HepG2 (cell line): ENCODE data around the gene SRP14. TPM values are rescaled to one million over a fixed set of nuclear protein-coding genes. Genes with fewer than 3 reads are reported as not detected.

Experiments
- FOXK1 ChIP-seq: sonication (generic); formaldehyde crosslinking; IDR thresholded peaks from 2 replicates; pipeline ENCODE4 v1.4.0; 2020; ENCODE audit warnings: low read depth, missing genetic modification reagents, borderline replicate concordance
- ISX ChIP-seq: sonication (generic); formaldehyde crosslinking; conservative IDR thresholded peaks from 2 replicates; pipeline ENCODE4 v1.5.0; 2020; ENCODE audit warnings: missing genetic modification reagents
- JUNB ChIP-seq: sonication (generic); formaldehyde crosslinking; IDR thresholded peaks from 2 replicates; pipeline ENCODE4 v1.8.0; 2022; ENCODE audit warnings: missing genetic modification reagents, mild to moderate bottlenecking, borderline replicate concordance
- JUND ChIP-seq: sonication (generic); formaldehyde crosslinking; IDR thresholded peaks from 2 replicates; pipeline ENCODE4 v1.8.0; 2022; ENCODE audit warnings: mild to moderate bottlenecking, missing genetic modification reagents
- MED13 ChIP-seq: sonication (generic); formaldehyde crosslinking; IDR thresholded peaks from 2 replicates; pipeline ENCODE4 v1.5.0; 2020; ENCODE audit warnings: missing genetic modification reagents
- NFATC3 ChIP-seq: sonication (generic); formaldehyde crosslinking; IDR thresholded peaks from 2 replicates; pipeline ENCODE4 v1.5.1; 2020; ENCODE audit warnings: mild to moderate bottlenecking, missing genetic modification reagents
- NFKBIZ ChIP-seq: IDR thresholded peaks from 2 replicates; pipeline ENCODE4 v1.6.1; 2018; ENCODE audit warnings: missing genetic modification reagents, missing compliant biosample characterization
- NPAS2 ChIP-seq: sonication (generic); formaldehyde crosslinking; IDR thresholded peaks from 2 replicates; pipeline ENCODE4 v1.8.0; 2022; ENCODE audit warnings: mild to moderate bottlenecking, missing genetic modification reagents, borderline replicate concordance
- SAFB2 ChIP-seq: sonication (generic); formaldehyde crosslinking; IDR thresholded peaks from 2 replicates; pipeline ENCODE4 v1.5.1; 2020; ENCODE audit warnings: missing genetic modification reagents, low read depth, mild to moderate bottlenecking, borderline replicate concordance
- THAP11 ChIP-seq: IDR thresholded peaks from 2 replicates; pipeline ENCODE4 v1.6.1; 2016; ENCODE audit warnings: missing biosample characterization, missing genetic modification reagents
- THYN1 ChIP-seq: sonication (generic); formaldehyde crosslinking; IDR thresholded peaks from 2 replicates; pipeline ENCODE4 v1.8.1; 2023; ENCODE audit warnings: low read depth, mild to moderate bottlenecking, moderate library complexity, missing genetic modification reagents, borderline replicate concordance
- YEATS4 ChIP-seq: sonication (generic); formaldehyde crosslinking; IDR thresholded peaks from 2 replicates; pipeline ENCODE4 v1.4.0; 2020; ENCODE audit warnings: missing genetic modification reagents, borderline replicate concordance
- ZC3H4 ChIP-seq: sonication (generic); formaldehyde crosslinking; IDR thresholded peaks from 2 replicates; pipeline ENCODE4 v1.4.0; 2020; ENCODE audit warnings: missing genetic modification reagents, borderline replicate concordance
- ZNF331 ChIP-seq: sonication (generic); formaldehyde crosslinking; IDR thresholded peaks from 2 replicates; pipeline ENCODE4 v1.4.0; 2020; ENCODE audit warnings: missing genetic modification reagents
- ZNF605 ChIP-seq: sonication (generic); formaldehyde crosslinking; IDR thresholded peaks from 2 replicates; pipeline ENCODE4 v1.8.0; 2022; ENCODE audit warnings: mild to moderate bottlenecking, missing genetic modification reagents
- ZNF839 ChIP-seq: sonication (generic); formaldehyde crosslinking; IDR thresholded peaks from 2 replicates; pipeline ENCODE4 v1.4.0; 2020; ENCODE audit warnings: missing genetic modification reagents, mild to moderate bottlenecking, borderline replicate concordance
- ZSCAN12 ChIP-seq: sonication (generic); formaldehyde crosslinking; IDR thresholded peaks from 2 replicates; pipeline ENCODE4 v1.9.0; 2021; ENCODE audit warnings: mild to moderate bottlenecking, missing genetic modification reagents
- polyA plus RNA-seq, 8 experiments: library from polyadenylated mRNA; depleted of rRNA in 3 of 8; stranded (reverse) in 7 of 8; unstranded in 1 of 8; fragments of >200 nt; fragmentation: Illumina TruSeq in 4 of 8; extraction: Trizol in 4 of 8; gene quantifications; 2 replicates each; pipeline versions ENCODE4 v1.2.1 to v1.2.3, GENCODE V29; 2011 to 2016; ENCODE audit warnings: low read depth in 4 of 8, missing spikeins in 1 of 8, mixed read lengths in 1 of 8; ENCODE audit not compliant: insufficient read depth in 1 of 8
- total RNA-seq, 5 experiments: library from RNA; depleted of rRNA; stranded (reverse); fragments of >200 nt; fragmentation: Illumina TruSeq; extraction: Trizol; gene quantifications; 2 replicates each; pipeline ENCODE4 v1.2.3, GENCODE V29; 2016; ENCODE audit warnings: low read depth in 1 of 5
- TF ChIP-seq, protein P1 (sequence below): sonication (generic); formaldehyde crosslinking; conservative IDR thresholded peaks from 2 replicates; pipeline ENCODE4 v1.8.1; 2023; ENCODE audit warnings: missing genetic modification reagents
- TF ChIP-seq, protein P2 (sequence below): sonication (generic); formaldehyde crosslinking; IDR thresholded peaks from 2 replicates; pipeline ENCODE4 v1.5.0; 2020; ENCODE audit warnings: mild to moderate bottlenecking, missing genetic modification reagents
- TF ChIP-seq, protein P3 (sequence below): sonication (generic); formaldehyde crosslinking; IDR thresholded peaks from 2 replicates; pipeline ENCODE4 v1.5.1; 2020; ENCODE audit warnings: mild to moderate bottlenecking, missing genetic modification reagents, moderate library complexity
- TF ChIP-seq, protein P4 (sequence below): sonication (generic); formaldehyde crosslinking; IDR thresholded peaks from 2 replicates; pipeline ENCODE4 v1.4.0; 2020; ENCODE audit warnings: missing genetic modification reagents
- TF ChIP-seq, protein P5 (sequence below): sonication (generic); formaldehyde crosslinking; IDR thresholded peaks from 2 replicates; pipeline ENCODE4 v1.4.0; 2020; ENCODE audit warnings: missing genetic modification reagents

Gene SRP14
- total and polyA plus RNA-seq, 2 of the 13 experiments (the other 11 are each of a cell fraction or from before 2014, with no cell fraction given): 208 to 356 TPM

DNA sequence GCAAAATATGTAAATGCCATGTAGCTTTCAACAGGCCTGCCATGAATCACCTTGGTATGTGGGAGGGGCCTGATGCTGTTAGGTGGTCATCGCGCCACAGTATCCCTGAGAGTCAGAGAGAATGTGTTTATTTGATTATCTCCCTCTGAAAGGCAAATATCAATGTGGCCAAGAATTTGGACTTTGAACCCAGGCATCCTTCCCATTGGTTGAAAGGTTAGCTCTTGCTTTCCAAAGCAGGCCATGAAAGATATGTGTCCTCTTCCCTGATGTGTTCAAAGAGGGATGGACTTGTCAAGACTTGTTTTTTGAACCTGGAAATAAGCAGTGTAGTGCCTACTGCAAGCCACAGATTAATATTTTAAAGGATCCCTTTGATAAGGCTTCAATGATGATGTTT, 36.7 kb downstream of the SRP14 start (continued):
- TF ChIP-seq ZNF839 (CRISPR knock-in tag) (no peak), ZSCAN12 (CRISPR knock-in tag) (no peak), ZNF605 (CRISPR knock-in tag) (no peak), ZC3H4 (CRISPR knock-in tag) (no peak), FOXK1 (peak; percentile 85), JUND (CRISPR knock-in tag) (0 out of 2 replicates have a peak, but pooled peaks have one; percentile 28), NPAS2 (CRISPR knock-in tag) (no peak), SAFB2 (no peak), JUNB (CRISPR knock-in tag) (no peak), ISX (CRISPR knock-in tag) (no peak), NFKBIZ (CRISPR knock-in tag) (0 out of 2 replicates have a peak, but pooled peaks have one; percentile 73), YEATS4 (CRISPR knock-in tag) (peak; percentile 75; the same call in 1 of the 2 replicates), THAP11 (CRISPR knock-in tag) (peak; percentile 67), MED13 (CRISPR knock-in tag) (no peak), ZNF331 (CRISPR knock-in tag) (peak; percentile 86), THYN1 (CRISPR knock-in tag) (no peak), NFATC3 (CRISPR knock-in tag) (no peak)
- TF ChIP-seq, protein P1, sequence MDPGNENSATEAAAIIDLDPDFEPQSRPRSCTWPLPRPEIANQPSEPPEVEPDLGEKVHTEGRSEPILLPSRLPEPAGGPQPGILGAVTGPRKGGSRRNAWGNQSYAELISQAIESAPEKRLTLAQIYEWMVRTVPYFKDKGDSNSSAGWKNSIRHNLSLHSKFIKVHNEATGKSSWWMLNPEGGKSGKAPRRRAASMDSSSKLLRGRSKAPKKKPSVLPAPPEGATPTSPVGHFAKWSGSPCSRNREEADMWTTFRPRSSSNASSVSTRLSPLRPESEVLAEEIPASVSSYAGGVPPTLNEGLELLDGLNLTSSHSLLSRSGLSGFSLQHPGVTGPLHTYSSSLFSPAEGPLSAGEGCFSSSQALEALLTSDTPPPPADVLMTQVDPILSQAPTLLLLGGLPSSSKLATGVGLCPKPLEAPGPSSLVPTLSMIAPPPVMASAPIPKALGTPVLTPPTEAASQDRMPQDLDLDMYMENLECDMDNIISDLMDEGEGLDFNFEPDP (CRISPR knock-in tag): no peak
- TF ChIP-seq, protein P2, sequence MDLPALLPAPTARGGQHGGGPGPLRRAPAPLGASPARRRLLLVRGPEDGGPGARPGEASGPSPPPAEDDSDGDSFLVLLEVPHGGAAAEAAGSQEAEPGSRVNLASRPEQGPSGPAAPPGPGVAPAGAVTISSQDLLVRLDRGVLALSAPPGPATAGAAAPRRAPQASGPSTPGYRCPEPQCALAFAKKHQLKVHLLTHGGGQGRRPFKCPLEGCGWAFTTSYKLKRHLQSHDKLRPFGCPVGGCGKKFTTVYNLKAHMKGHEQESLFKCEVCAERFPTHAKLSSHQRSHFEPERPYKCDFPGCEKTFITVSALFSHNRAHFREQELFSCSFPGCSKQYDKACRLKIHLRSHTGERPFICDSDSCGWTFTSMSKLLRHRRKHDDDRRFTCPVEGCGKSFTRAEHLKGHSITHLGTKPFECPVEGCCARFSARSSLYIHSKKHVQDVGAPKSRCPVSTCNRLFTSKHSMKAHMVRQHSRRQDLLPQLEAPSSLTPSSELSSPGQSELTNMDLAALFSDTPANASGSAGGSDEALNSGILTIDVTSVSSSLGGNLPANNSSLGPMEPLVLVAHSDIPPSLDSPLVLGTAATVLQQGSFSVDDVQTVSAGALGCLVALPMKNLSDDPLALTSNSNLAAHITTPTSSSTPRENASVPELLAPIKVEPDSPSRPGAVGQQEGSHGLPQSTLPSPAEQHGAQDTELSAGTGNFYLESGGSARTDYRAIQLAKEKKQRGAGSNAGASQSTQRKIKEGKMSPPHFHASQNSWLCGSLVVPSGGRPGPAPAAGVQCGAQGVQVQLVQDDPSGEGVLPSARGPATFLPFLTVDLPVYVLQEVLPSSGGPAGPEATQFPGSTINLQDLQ (CRISPR knock-in tag): no peak
- TF ChIP-seq, protein P3, sequence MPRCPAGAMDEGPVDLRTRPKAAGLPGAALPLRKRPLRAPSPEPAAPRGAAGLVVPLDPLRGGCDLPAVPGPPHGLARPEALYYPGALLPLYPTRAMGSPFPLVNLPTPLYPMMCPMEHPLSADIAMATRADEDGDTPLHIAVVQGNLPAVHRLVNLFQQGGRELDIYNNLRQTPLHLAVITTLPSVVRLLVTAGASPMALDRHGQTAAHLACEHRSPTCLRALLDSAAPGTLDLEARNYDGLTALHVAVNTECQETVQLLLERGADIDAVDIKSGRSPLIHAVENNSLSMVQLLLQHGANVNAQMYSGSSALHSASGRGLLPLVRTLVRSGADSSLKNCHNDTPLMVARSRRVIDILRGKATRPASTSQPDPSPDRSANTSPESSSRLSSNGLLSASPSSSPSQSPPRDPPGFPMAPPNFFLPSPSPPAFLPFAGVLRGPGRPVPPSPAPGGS (CRISPR knock-in tag): no peak
- TF ChIP-seq, protein P4, sequence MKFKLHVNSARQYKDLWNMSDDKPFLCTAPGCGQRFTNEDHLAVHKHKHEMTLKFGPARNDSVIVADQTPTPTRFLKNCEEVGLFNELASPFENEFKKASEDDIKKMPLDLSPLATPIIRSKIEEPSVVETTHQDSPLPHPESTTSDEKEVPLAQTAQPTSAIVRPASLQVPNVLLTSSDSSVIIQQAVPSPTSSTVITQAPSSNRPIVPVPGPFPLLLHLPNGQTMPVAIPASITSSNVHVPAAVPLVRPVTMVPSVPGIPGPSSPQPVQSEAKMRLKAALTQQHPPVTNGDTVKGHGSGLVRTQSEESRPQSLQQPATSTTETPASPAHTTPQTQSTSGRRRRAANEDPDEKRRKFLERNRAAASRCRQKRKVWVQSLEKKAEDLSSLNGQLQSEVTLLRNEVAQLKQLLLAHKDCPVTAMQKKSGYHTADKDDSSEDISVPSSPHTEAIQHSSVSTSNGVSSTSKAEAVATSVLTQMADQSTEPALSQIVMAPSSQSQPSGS (CRISPR knock-in tag): peak; percentile 39; the same call in 1 of the 2 replicates
- TF ChIP-seq, protein P5, sequence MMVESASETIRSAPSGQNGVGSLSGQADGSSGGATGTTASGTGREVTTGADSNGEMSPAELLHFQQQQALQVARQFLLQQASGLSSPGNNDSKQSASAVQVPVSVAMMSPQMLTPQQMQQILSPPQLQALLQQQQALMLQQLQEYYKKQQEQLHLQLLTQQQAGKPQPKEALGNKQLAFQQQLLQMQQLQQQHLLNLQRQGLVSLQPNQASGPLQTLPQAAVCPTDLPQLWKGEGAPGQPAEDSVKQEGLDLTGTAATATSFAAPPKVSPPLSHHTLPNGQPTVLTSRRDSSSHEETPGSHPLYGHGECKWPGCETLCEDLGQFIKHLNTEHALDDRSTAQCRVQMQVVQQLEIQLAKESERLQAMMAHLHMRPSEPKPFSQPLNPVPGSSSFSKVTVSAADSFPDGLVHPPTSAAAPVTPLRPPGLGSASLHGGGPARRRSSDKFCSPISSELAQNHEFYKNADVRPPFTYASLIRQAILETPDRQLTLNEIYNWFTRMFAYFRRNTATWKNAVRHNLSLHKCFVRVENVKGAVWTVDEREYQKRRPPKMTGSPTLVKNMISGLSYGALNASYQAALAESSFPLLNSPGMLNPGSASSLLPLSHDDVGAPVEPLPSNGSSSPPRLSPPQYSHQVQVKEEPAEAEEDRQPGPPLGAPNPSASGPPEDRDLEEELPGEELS (CRISPR knock-in tag): peak; percentile 94
